Measurements from ENCODE around the gene TDRD5.
"Not testable (repeated sequence)": the region's sequence is repeated elsewhere in the genome, so short reads cannot be mapped to it uniquely, and the experiment has no call there.

The TDRD5 gene

GRCh38 chr1:179599623-179600249, 8.1 kb downstream of the TDRD5 start:
- DNase-seq: no peak

- no peak for DNase-seq
Observed at GRCh38 chr1:179601093-179601492, 9.5 kb downstream of the TDRD5 start.

GRCh38 chr1:179612361-179612760, 20.7 kb downstream of the TDRD5 start:
- DNase-seq: no peak

GRCh38 chr1:179630719-179631118, 39.1 kb downstream of the TDRD5 start:
- DNase-seq: no peak

GRCh38 chr1:179632868-179633267, 41.2 kb downstream of the TDRD5 start:
- DNase-seq: no peak

GRCh38 chr1:179637211-179637860, 45.7 kb downstream of the TDRD5 start:
- no peak for DNase-seq

- no peak for DNase-seq
Observed at GRCh38 chr1:179661018-179661417, 69.4 kb downstream of the TDRD5 start.

GRCh38 chr1:179663810-179664209, 72.2 kb downstream of the TDRD5 start:
- DNase-seq: no peak

- no peak for DNase-seq
Observed at GRCh38 chr1:179677882-179678281, 86.2 kb downstream of the TDRD5 start.

GRCh38 chr1:179694530-179694929, 102.9 kb downstream of the TDRD5 start:
- DNase-seq: not testable (repeated sequence)

GRCh38 chr1:179702946-179703539, 111.4 kb downstream of the TDRD5 start:
- no peak for DNase-seq

- peak; percentile 15 for DNase-seq
Observed at GRCh38 chr1:179706339-179706941, 114.8 kb downstream of the TDRD5 start.

GRCh38 chr1:179707406-179707805, 115.8 kb downstream of the TDRD5 start:
- DNase-seq: no peak

GRCh38 chr1:179708434-179709195, 117.0 kb downstream of the TDRD5 start:
- no peak for DNase-seq

GRCh38 chr1:179709841-179710329, 118.3 kb downstream of the TDRD5 start:
- DNase-seq: no peak

GRCh38 chr1:179714159-179714558, 122.5 kb downstream of the TDRD5 start:
- no peak for DNase-seq

- no peak for DNase-seq
Observed at GRCh38 chr1:179714623-179715022, 123.0 kb downstream of the TDRD5 start.

GRCh38 chr1:179719272-179719671, 127.6 kb downstream of the TDRD5 start:
- DNase-seq: no peak

GRCh38 chr1:179728271-179728670, 136.6 kb downstream of the TDRD5 start:
- no peak for DNase-seq

GRCh38 chr1:179729881-179730280, 138.2 kb downstream of the TDRD5 start:
- DNase-seq: no peak

GRCh38 chr1:179731643-179732042, 140.0 kb downstream of the TDRD5 start:
- DNase-seq: no peak

All from T1000 (cell line).